Measurements from ENCODE around the gene TEDC1.

TEDC1 gene

GRCh38 chr14:105458571-105458970 lies 32.5 kb upstream of the TEDC1 start:
- no peak for DNase-seq

GRCh38 chr14:105460116-105460515 lies 30.9 kb upstream of the TEDC1 start:
- DNase-seq: no peak

- no peak for DNase-seq
Observed at GRCh38 chr14:105460616-105461015, 30.4 kb upstream of the TEDC1 start.

- no peak for DNase-seq
Observed at GRCh38 chr14:105461903-105462302, 29.1 kb upstream of the TEDC1 start.

GRCh38 chr14:105464501-105464900 lies 26.5 kb upstream of the TEDC1 start:
- DNase-seq: no peak

GRCh38 chr14:105465209-105466031 lies 25.6 kb upstream of the TEDC1 start:
- no peak for DNase-seq

GRCh38 chr14:105466531-105467248 lies 24.4 kb upstream of the TEDC1 start:
- no peak for DNase-seq

- DNase-seq: no peak
Observed at GRCh38 chr14:105467249-105467941, 23.7 kb upstream of the TEDC1 start.

- DNase-seq: no peak
Observed at GRCh38 chr14:105467942-105468471, 23.0 kb upstream of the TEDC1 start.

- DNase-seq: no peak
Observed at GRCh38 chr14:105468621-105469241, 22.3 kb upstream of the TEDC1 start.

- no peak for DNase-seq
Observed at GRCh38 chr14:105469456-105470349, 21.3 kb upstream of the TEDC1 start.

- DNase-seq: no peak
Observed at GRCh38 chr14:105470350-105471296, 20.4 kb upstream of the TEDC1 start.

GRCh38 chr14:105471297-105471821 lies 19.7 kb upstream of the TEDC1 start:
- DNase-seq: no peak

GRCh38 chr14:105471823-105472485 lies 19.1 kb upstream of the TEDC1 start:
- DNase-seq: no peak

- DNase-seq: no peak
Observed at GRCh38 chr14:105472486-105472991, 18.5 kb upstream of the TEDC1 start.

- DNase-seq: no peak
Observed at GRCh38 chr14:105473033-105473676, 17.9 kb upstream of the TEDC1 start.

GRCh38 chr14:105473677-105474482 lies 17.2 kb upstream of the TEDC1 start:
- peak; percentile 77 to 82 for DNase-seq
